AG20443 (cell line): ENCODE measurements around the gene CENPW.

Experiments used
- DNase-seq: peaks from one replicate; pipeline ENCODE4 v3.0.0; 2012; ENCODE audit warnings: low spot score, mixed read lengths

The CENPW gene

DNA sequence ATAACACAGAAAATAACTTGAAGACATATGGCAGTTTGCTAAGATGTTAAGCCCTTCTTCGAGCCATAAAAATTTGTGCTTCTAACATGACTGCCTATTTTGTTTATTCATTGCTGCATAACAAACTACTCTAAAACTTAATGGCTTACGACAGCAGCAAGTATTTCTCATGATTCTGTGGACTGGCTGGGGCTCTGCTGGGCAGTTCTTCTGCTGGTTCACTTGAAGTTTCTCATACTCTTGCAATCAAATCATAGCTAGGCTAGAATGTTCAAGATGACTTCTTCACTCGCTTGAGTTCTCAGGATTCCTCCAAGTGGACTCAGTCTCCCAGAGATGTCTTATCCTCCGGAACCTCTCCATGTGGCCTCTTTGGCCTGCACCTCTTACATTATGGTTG, 33.4 kb downstream of the CENPW start:
- DNase-seq: no peak

DNA sequence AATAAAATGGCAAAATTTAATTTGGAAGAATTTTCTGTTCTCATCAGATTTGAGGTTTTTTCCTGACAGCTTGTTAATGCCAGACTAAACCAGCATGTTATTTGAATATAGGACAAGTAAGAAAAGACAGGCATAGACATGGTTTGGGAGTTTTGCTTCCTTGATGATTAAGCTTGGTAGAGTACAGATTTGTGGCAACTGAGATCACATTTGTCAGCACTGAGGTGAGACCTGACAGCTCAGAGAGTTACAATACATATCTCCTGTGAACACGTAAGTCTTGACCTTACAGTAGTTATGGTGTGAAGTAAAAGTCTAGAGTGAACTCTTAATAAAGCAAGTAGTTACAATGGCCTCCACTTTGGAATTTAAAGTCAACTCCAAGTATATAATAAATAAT, 34.5 kb downstream of the CENPW start:
- no peak for DNase-seq

DNA sequence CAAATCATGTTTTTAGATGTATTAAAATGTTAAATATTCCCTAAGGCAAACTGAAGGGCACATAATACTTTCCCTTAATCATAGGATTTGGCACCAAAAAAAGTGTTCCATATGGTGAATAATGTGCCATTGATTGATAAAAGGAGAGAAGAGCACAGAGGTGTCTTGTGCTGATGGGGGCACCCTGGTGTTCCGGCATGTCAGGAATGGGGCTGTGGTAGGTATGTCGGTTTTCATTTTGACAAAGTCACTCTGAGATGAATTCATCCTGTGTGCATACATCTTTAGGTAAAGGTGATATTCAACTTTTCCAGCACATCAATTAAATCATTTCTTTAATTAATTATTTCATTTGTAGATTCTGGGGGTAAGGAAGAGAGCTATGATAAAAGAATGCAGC, 36.8 kb downstream of the CENPW start:
- no peak for DNase-seq

DNA sequence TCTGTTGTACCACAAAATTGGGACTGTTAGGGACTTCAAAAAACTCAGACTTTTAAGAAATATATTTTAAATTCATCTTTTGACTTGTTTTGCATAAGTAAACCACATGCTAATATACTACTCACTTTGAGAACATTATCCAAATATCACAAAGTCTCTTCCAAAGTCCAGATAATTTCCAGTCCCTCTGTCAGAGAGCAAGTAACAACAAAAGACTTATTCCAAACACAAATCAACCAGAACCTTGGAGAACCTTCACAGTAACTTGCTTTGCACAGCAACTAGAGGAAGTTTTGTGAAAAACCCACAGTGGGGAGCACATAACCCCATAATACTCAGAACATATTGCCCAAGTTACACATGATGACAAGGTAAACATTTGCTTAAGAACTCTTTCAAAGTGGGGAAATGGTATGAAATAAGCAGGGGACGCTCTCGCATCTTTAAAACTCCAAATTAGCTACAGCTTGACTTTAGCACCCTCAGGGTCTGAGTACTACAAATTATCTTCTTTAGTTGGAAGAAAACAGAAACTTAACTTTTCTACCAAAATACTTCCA, 37.8 kb downstream of the CENPW start:
- DNase-seq: no peak

DNA sequence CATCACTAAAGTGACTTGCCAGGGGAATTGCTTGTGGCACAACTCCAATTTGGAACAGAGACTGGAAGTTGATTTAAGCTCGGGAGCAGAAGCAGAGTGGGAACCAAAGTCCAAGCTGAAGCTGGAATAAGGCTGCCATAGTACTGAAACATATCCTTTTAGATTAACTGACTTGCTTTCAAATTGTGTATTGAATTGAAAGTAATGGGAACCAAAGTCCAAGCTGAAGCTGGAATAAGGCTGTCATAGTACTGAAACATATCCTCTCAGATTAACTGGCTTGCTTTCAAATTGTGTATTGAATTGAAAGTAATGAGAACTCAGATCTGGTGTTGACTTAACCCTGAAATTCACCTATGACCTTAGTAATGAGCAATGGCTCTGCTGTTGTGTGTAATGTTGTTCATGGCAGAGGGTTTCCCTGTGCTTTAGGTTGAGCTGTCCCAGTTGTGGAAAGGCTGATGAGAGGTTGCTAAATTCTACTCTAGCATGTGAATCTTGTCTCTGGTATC, 40.2 kb downstream of the CENPW start:
- no peak for DNase-seq

DNA sequence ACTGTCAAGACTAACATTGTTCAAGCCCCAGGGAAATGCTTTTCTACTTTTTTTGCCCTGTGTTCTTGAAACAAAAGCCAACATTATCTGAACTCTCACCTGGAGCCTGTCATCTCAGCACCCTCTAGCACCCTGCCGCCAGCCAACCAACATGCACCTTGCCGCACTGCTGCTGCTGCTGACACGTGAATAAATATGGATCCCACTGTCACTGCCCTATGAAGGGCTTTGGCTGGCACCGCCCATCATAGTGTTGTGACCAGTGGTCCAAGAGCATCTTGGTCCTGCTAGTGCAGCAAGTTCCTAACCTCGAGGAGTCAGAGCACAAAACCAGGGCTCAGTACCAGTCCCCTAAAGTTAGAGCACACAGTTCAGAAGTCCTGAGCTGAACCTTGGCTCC, 41.6 kb downstream of the CENPW start:
- DNase-seq: no peak

DNA sequence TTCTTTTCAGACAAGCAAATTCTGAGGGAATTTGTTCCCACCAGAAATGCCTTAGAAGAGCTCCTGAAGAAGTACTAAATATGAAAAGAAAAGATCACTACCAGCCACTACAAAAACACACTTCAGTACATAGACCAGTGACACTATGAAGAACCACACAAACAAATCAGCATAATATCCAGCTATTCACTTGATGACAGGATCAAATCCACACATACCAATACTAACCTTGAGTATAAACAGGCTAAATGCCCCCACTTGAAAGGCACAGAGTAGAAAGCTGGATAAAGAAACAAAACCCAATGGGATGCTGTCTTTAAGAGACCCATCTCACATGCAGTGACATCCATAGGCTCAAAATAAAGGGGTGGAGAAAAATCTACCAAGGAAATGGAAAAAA, 43.3 kb downstream of the CENPW start:
- no peak for DNase-seq

DNA sequence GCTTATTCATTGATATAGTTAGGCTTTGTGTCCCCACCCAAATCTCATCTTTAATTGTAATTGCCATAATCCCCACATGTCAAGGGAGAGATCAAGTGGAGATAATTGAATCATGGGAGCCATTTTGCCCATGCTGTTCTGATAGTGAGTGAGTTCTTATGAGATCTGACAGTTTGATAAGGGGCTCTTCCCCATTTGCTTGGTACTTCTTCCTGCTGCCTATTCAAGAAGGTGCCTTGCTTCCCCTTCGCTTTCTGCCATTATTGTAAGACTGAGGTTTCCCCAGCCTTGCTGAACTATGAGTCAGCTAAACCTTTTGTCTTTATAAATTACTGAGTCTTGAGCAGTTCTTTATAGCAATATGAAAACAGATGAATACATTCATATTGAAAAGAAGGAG, 45.6 kb downstream of the CENPW start:
- no peak for DNase-seq

DNA sequence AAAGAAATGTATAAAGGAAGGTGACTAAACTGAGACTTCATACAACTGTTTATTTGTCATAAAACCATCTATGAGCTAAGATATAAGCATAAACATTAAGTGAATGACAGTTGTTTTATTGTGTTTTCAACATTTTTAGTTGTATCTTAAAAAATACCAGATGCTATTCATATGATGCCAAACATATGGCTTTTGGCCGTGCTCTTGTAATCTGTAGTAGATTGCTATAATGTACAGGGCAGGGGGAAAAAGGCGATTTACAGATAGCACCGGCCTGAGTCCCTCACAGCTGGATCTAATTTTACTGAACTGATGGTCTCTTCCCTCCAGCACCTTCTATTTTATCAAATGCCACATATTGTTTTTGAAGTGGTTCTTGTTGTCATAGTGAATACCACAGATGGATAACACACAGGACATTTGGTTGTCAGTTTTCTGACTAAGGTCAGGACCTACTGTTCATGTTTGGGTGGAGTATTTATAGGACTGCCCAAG, 48.2 kb downstream of the CENPW start:
- DNase-seq: no peak

DNA sequence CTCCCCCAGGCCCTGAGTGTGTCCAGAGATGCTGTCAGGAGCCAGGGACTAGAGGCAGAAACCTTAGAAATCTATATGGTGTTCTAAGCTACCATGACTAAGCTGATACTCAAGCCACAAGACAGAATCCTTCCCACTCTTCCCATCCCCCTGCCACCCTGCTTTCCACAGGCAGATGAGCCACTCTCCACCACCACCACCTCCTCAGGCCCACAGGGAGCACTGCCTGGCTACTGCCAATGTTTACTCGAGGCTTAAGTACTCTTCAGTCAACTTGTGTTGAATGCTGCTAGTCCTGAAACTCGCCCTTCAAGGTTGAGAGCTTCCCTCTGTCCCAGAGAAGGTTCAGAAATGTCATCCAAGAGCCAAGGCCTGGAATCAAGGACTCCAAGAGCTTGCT, 56.2 kb downstream of the CENPW start:
- DNase-seq: no peak
